Natural killer cell treated with Interleukin-12 subunit alpha and Interleukin-12 subunit beta and Interleukin-15 and Interleukin-18, amount 100 ng/mL, for 72 hours (primary cell): ENCODE data around the gene WDR45. TPM values are rescaled to one million over a fixed set of nuclear protein-coding genes. Genes with fewer than 3 reads are reported as not detected.
A peak's percentile ranks its signal among the peaks of the same experiment; 100 is the strongest.

ENCODE experiments used
- ATAC-seq, 2 donors: fragments of 150-1000 bp; cut with Tn5 transposase in 1 of 2; sonication (Bioruptor Pico), chemical (Tn5 transposase) in 1 of 2; 2 replicates each; pipeline ENCODE4 v1.10.0; 2021
- DNase-seq: peaks from one replicate; pipeline ENCODE4 v3.0.0; 2022; ENCODE audit warnings: low spot score
- H3K27ac Mint-ChIP-seq, 2 donors: 1 replicate in 1 of 2; 2 replicates in 1 of 2; pipeline ENCODE4 v1.8.0; 2022; ENCODE audit warnings: mixed read lengths in 2 of 2, mild to moderate bottlenecking in 1 of 2, moderate library complexity in 1 of 2
- H3K27me3 Mint-ChIP-seq, 2 donors: 1 replicate in 1 of 2; 2 replicates in 1 of 2; pipeline ENCODE4 v1.8.0; 2022; ENCODE audit warnings: mixed read lengths in 2 of 2
- H3K36me3 Mint-ChIP-seq: one replicate; pipeline ENCODE4 v1.8.0; 2022; ENCODE audit warnings: mixed read lengths
- H3K4me1 Mint-ChIP-seq, 2 donors: 1 replicate in 1 of 2; 2 replicates in 1 of 2; pipeline ENCODE4 v1.8.0; 2022; ENCODE audit warnings: low read depth in 2 of 2, mixed read lengths in 2 of 2, mild to moderate bottlenecking in 1 of 2
- H3K4me3 Mint-ChIP-seq: one replicate; pipeline ENCODE4 v1.8.0; 2022; ENCODE audit warnings: mixed read lengths
- H3K9me3 Mint-ChIP-seq: 2 replicates; pipeline ENCODE4 v1.8.0; 2022; ENCODE audit warnings: mixed read lengths
- total RNA-seq, 2 donors: library from RNA; stranded (reverse); gene quantifications; one replicate each; pipeline ENCODE4 v1.2.3, GENCODE V29; 2022

Gene WDR45
- total RNA-seq, 2 donors from 2014 or later = 48.1 to 62.3 TPM

DNA sequence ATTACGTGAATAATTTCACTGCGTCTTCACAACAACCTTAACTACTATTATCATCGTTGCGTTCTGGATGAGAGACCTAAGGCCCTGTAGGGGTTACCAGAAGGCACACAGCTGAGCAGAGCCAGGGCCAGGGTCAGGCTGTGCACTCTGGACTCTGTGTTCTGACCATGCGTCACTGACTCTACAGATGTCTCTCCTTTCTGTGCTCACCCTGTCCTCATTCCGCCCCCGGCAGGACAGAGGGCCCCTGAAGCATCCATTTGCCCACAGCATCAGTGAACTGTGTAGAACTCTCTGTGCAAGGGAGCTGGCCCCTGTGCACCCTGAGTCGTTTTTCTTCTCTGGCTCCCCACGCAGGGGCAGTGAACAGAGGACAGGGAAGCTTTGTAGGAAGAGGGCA, 22.5 kb upstream of the WDR45 start:
- H3K9me3 Mint-ChIP-seq = no peaks in the 10 kb centered on the region
- H3K4me1 Mint-ChIP-seq = peaks cover 0 to 4% of the 10 kb centered on the region in 2 donors
- DNase-seq (no peak), ATAC-seq (no peak)
- peak overlapping the region; percentile 79 to 83 for H3K27ac Mint-ChIP-seq
- H3K27me3 Mint-ChIP-seq = no peaks in the 10 kb centered on the region
- H3K36me3 Mint-ChIP-seq = no peaks in the 10 kb centered on the region
- peak overlapping the region; percentile 82 for H3K4me3 Mint-ChIP-seq

DNA sequence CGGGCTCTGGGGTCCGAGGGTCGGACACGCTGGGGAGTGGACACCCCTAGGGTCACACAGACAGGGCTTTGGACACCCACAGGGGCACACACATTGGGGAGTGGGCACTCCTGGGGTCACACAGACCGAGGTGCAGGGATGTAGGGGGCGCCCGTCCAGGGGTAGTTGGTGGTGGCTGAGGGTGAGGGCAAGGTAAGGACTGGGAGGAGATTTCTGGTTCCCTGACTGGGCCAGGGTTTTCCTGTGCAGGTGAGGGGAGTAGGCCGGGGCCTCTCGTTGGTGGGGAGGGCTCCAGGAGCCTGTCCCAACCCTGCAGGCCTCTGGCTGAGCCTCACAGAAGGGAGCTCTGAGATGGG, 21.9 kb upstream of the WDR45 start:
- H3K36me3 Mint-ChIP-seq = no peaks in the 10 kb centered on the region
- no peaks in the 10 kb centered on the region for H3K9me3 Mint-ChIP-seq
- H3K27me3 Mint-ChIP-seq = no peaks in the 10 kb centered on the region
- ATAC-seq = peak in 1 of 2 donors; percentile 11
- no peak for DNase-seq
- H3K4me3 Mint-ChIP-seq = peak overlapping the region; percentile 82
- peaks cover 0 to 4% of the 10 kb centered on the region in 2 donors for H3K4me1 Mint-ChIP-seq
- peak overlapping the region; percentile 79 to 83 for H3K27ac Mint-ChIP-seq

DNA sequence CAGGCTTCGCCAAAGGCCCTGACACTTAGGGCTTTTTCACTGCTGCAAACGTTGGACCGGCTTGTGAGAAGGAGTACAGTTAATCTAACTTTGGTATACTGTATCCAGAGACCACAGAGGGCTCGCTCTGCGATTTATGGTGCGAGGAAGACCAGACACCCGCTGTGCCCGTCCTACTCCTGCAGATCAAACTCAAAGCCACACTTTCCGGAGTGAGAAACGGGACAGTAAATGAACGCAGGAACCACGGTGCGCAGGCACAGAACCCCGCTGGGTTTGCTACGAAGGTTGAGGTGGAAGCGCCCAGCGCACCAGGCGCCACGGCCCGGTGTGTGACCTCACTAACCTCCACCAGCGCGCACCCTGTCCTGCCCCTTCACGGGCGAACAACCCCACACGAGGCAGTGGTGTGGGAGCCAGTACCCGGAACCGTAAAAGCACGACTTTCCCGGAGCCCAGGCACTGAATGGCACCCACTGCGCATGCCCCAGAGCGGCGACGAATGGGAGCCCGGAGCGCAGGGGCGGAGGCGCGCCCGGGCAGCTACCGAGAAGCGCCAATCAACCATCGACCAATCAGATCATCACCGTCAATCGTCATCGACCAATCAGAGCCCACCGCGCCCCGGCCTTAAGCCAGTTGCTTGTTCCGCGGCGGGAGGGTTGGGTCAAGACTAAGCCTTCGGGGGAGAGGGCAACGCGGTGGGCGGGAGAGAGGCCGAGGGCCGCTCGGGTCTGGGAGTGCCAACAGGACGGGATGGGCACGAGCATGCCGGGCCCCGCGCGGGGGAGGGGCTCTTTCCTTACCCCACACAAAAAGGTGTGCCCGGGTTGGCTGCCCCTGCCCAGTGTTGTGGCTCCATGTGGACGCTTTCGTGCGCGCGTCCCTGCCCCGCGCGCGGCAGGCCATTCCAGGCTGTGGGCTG, 21.3 kb upstream of the WDR45 start:
- Mint-ChIP-seq H3K4me3 (peak overlapping the region; percentile 82), H3K36me3 (no peaks in the 10 kb centered on the region), H3K27me3 (no peaks in the 10 kb centered on the region), H3K9me3 (no peaks in the 10 kb centered on the region), H3K27ac (peak overlapping the region; percentile 79 to 83), H3K4me1 (peaks cover 0 to 4% of the 10 kb centered on the region in 2 donors)
- ATAC-seq (peak; percentile 97 to 98), DNase-seq (peak; percentile 92)

DNA sequence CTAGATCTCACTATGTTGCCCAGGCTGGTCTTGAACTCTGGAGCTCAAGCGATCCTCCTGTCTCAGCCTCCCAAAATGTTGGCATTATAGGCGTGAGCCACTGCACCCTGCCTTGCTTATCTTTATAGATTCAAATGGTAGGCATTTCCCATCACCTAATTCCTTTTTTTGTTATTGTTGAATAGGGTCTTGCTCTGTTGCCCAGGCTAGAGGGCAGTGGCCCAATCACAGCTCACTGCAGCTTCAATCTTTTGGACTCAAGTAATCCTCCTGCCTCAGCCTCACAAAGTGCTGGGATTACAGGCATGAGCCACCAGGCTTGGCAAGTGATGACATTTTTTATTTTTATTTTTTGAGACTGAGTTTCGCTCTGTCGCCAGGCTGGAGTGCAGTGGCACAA, 16.7 kb upstream of the WDR45 start:
- Mint-ChIP-seq H3K36me3 (no peaks in the 10 kb centered on the region), H3K9me3 (no peaks in the 10 kb centered on the region), H3K4me3 (no peak overlapping the region), H3K27me3 (no peaks in the 10 kb centered on the region), H3K4me1 (peaks cover 0 to under 1% of the 10 kb centered on the region in 2 donors), H3K27ac (no peak overlapping the region)
- ATAC-seq (no peak), DNase-seq (no peak)

DNA sequence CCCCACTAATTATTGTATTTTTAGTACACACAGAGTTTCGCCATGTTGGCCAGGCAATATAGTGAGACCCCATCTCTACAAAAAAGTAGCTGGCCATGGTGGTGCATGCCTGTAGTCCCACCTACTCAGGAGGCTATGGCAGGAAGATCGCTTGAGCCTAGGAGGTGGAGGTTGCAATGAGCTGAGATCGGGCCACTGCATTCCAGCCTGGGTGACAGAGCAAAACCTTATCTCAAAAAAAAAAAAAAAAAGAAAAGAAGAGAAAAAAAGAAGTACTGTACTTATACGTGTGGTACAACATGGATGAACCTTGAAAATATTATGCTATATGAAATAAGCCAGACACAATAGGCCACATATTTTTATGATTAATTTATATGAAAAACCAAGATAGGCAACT, 9.9 kb upstream of the WDR45 start:
- H3K36me3 Mint-ChIP-seq = no peaks in the 10 kb centered on the region
- no peak for DNase-seq

DNA sequence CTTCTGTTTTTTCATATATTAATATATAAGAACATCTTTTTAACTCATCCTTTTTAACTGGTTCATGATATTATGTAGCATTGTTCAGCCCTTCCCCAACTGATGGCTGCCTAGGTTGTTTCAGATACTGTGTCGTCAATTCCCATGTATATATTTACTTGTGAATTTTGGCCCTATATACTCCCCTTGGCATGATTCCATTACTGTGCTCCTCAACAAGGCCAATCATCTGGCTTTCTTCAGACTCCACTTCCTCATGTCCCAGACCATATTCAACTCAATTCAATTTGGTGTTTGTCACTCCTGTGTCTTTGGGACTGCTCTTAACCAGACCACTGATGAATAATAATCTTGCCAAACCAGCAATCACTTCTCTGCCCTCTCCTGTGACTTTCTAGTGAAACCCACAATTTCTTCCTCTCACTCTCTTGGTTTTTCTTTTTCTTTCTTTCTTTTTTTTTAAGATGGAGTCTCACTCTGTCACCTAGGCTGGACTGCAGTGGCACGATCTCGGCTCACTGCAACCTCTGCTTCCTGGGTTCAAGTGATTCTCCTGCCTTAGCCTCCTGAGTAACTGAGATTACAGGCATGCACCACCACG, 2.7 kb upstream of the WDR45 start:
- Mint-ChIP-seq H3K27me3 (peaks cover 0 to 2% of the 10 kb centered on the region in 2 donors), H3K4me3 (peak overlapping the region; percentile 49), H3K36me3 (no peaks in the 10 kb centered on the region), H3K4me1 (peaks cover 11 to 16% of the 10 kb centered on the region in 2 donors), H3K9me3 (no peaks in the 10 kb centered on the region), H3K27ac (peak overlapping the region in 1 of 2 donors; percentile 61)
- ATAC-seq (no peak), DNase-seq (no peak)

More for the DNA sequence above, 9.9 kb upstream of the WDR45 start:
- ATAC-seq = no peak
- Mint-ChIP-seq H3K27me3 (no peaks in the 10 kb centered on the region), H3K4me1 (no peaks in the 10 kb centered on the region), H3K4me3 (no peak overlapping the region), H3K9me3 (no peaks in the 10 kb centered on the region), H3K27ac (no peak overlapping the region)

DNA sequence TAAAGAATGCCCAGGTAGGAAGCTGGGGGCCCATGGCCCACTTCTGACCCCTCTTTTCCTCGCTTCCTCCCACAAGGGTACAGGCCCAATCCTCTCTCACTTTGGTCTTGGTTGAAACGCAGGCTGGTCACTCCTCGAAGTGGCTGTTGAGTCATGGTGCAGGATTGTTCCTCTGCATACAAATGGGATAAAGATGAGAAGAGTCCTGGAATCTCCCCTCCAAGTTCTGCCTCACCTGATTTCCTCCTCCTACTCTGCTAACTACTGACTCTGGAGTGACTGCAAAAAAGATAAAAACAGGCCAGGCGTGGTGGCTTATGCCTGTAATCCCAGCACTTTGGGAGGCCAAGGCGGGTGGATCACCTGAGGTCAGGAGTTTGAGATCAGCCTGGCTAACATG, 1.7 kb downstream of the WDR45 start:
- H3K4me1 Mint-ChIP-seq = peaks cover 16 to 23% of the 10 kb centered on the region in 2 donors
- peak overlapping the region in 1 of 2 donors; percentile 91 for H3K27ac Mint-ChIP-seq
- no peak overlapping the region for H3K4me3 Mint-ChIP-seq
- ATAC-seq (no peak), DNase-seq (no peak)
- H3K9me3 Mint-ChIP-seq = no peaks in the 10 kb centered on the region
- no peaks in the 10 kb centered on the region for H3K36me3 Mint-ChIP-seq
- H3K27me3 Mint-ChIP-seq = peaks cover 0 to 2% of the 10 kb centered on the region in 2 donors

DNA sequence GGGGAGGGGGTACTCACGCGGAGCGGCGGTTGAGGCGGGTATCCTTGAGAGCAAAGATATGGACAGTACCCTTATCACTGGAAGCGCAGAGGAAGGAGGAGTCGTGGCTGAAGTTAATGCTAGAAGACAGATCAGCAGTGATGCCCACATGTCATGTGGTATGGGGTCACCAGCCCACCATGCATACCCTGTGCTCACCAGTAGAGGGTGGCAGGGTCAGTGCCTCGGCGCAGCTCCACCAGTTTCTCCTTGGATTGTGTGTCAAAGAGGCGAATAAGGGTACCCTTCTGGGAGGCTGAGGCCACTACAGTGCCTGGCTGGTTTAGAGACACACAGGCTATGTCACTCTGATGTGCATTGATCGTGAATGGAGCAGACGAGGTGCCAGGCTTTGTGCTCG, 4.3 kb downstream of the WDR45 start:
- Mint-ChIP-seq H3K4me1 (peaks cover 22 to 25% of the 10 kb centered on the region in 2 donors), H3K4me3 (no peak overlapping the region), H3K27ac (no peak overlapping the region), H3K9me3 (no peaks in the 10 kb centered on the region), H3K36me3 (no peaks in the 10 kb centered on the region), H3K27me3 (peaks cover 0 to 2% of the 10 kb centered on the region in 2 donors)
- no peak for ATAC-seq
- DNase-seq = no peak

DNA sequence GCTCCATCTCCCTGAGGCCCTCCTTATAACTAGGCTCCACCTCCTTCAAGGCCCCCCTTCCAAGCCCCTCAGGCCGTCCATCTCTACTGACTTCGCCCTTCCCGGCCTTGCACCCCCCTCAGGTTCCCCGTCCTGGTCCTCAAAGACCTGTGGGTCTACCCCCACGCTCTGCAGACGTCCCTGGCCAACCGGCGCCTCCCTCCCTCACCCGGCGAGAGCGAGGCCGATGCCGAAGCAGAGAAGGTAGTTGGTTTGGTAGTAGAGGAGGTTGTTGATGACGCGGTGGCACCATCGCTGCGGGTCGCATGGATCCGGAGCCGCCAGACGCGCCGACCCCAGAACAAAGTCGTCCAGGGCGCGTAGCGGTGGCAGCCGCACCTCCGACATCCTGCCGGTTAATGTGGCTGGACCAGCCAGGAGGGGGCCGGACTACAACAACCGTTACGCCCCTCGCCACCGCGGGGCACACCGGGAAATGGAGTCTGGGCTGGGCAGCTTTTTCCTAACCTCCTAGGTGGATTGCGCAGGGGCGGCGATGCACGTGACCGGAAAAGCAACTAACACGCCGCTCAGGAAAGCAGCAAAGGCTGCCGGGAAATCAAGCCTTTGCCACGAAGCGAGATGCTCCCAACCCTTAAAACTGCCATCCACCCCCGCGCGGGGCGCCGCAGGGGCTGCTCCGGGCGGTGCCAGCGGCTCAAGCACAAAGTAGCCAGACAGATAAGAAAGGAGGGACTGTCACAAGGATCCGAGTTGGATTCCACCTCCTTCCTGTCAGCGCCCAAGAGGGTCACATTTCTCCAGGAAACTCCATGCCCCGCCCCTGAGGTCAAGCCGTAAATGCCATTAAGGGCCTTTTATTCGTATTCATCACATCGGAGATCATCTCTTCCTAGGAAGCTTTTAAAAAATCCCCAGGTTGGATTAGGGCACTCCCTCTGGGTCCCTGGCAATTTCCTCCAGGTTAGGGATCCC, 5.8 kb downstream of the WDR45 start, which contains the start of gene PRAF2:
Gene PRAF2 (minus strand): TSS at position 402 of the 975 bp plus-strand sequence. CDS start 15 bp downstream, at position 387.
- Mint-ChIP-seq H3K4me3 (peak within 1 kb of the TSS; percentile 86), H3K9me3 (no peaks in the 10 kb centered on the region), H3K27me3 (peaks cover 0 to 2% of the 10 kb centered on the region in 2 donors), H3K36me3 (no peaks in the 10 kb centered on the region), H3K27ac (peak within 1 kb of the TSS; percentile 71 to 83), H3K4me1 (peaks cover 15 to 18% of the 10 kb centered on the region in 2 donors)
- DNase-seq (peak; percentile 91), ATAC-seq (peak; percentile 94 to 97)

DNA sequence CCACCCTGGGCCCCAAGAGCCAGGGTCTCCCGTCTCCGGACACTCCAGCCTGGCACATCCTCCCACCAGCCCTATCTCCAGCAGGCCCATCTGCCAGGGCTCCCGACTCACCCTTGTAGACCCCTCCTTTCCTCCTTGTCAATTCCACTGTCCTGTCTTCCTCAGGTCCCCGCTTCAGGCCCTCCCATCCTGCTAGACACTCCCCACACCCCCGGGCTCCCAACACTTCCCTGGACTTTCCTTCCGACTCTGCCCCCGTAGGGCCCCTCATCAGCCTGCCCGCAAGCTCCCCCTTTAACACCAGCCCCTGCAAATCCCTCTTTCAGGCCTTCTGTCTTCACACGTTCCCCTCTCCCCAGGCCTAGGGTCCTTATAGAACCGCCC, 7.0 kb downstream of the WDR45 start:
- Mint-ChIP-seq H3K27ac (peak overlapping the region; percentile 71 to 83), H3K9me3 (no peaks in the 10 kb centered on the region), H3K4me1 (peaks cover 11 to 13% of the 10 kb centered on the region in 2 donors), H3K36me3 (no peaks in the 10 kb centered on the region), H3K27me3 (peaks cover 0 to 2% of the 10 kb centered on the region in 2 donors), H3K4me3 (peak overlapping the region; percentile 86)
- DNase-seq = no peak
- no peak for ATAC-seq

DNA sequence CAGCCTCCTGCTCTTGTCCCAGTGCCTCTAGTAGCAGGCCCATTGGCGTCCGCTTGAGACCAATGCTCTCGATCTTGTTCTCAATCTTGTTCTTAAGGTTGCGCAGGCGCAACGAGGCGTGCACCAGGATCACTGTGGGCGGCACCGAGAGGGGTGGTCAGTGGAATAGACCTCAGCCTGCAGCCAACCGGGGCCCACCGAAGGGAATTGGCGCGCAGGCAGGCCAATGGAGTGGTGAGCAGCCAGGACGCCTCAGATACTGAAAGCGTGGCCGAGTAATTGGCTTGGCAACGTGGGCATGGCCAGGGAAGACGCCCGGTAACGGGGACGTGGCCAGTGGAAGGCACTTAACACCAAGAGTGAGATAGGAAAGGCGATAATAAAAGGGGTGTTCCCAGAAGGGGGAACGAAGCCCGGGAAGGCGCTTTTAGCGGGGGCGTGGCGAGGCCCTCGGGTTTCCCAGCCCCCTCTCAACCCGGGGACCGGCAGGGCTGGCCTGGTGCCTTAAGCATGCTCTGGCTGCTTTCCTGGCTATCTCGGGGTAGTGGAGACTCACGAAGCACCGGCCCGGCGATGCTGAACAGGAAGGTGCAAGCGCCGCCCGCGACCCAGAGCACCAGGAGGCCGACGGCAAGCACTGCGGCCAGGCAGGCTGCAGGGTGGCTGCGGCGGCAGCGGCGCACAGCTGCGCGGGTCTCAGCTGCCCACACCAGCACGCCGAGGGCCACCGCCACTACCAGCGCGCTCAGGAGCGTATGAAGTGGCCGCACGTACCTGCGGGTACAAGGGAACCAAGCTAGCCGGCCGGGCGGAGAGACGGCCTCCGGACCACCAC, 7.6 kb downstream of the WDR45 start:
- peak overlapping the region in 1 of 2 donors; percentile 31 for H3K27ac Mint-ChIP-seq
- H3K9me3 Mint-ChIP-seq = no peaks in the 10 kb centered on the region
- peaks cover 0 to 2% of the 10 kb centered on the region in 2 donors for H3K27me3 Mint-ChIP-seq
- H3K4me1 Mint-ChIP-seq = peaks cover 11 to 13% of the 10 kb centered on the region in 2 donors
- H3K4me3 Mint-ChIP-seq = peak overlapping the region; percentile 86
- DNase-seq = no peak
- no peak for ATAC-seq
- H3K36me3 Mint-ChIP-seq = no peaks in the 10 kb centered on the region

DNA sequence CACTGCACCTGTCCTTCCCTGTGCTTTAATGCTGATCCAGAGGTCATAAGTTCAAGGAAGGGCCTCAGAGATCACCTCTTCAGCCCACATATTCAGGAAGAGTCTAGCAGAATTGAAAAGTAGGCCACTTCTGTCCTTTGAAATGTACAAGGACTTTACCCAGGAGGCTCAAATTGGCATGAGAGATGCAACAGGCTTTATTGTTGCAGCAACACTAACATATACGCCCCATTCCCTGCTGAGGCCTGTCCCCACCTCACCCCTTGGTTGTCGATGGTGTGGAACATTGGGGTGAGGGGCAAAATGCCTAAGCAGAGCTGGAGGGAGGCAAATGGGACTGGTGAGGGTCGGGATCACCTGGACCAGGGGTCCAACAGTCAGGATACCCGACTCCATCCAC, 8.7 kb downstream of the WDR45 start:
- Mint-ChIP-seq H3K4me1 (peaks cover 11 to 13% of the 10 kb centered on the region in 2 donors), H3K36me3 (no peaks in the 10 kb centered on the region), H3K27ac (peak overlapping the region in 1 of 2 donors; percentile 62), H3K27me3 (peaks cover 0 to 2% of the 10 kb centered on the region in 2 donors), H3K4me3 (no peak overlapping the region), H3K9me3 (no peaks in the 10 kb centered on the region)
- no peak for DNase-seq
- ATAC-seq = no peak
